Glutamatergic neuron (in vitro differentiated cells): ENCODE results near the gene CDK5. TPM values are rescaled to one million over a fixed set of nuclear protein-coding genes. Genes with fewer than 3 reads are reported as not detected.

Source experiments
- DNase-seq: peaks from one replicate; pipeline ENCODE4 v3.0.0; 2022
- H3K27ac Mint-ChIP-seq: one replicate; pipeline ENCODE4 v1.8.0; 2020; ENCODE audit warnings: mild to moderate bottlenecking, mixed read lengths, inconsistent platforms; ENCODE audit not compliant: unreplicated experiment
- H3K27me3 Mint-ChIP-seq: one replicate; pipeline ENCODE4 v1.8.0; 2020; ENCODE audit warnings: mild to moderate bottlenecking, moderate library complexity, mixed read lengths, inconsistent platforms; ENCODE audit not compliant: unreplicated experiment
- H3K36me3 Mint-ChIP-seq: one replicate; pipeline ENCODE4 v1.8.0; 2020; ENCODE audit warnings: mild to moderate bottlenecking, mixed read lengths, inconsistent platforms; ENCODE audit not compliant: unreplicated experiment
- H3K4me1 Mint-ChIP-seq: one replicate; pipeline ENCODE4 v1.8.0; 2020; ENCODE audit warnings: mild to moderate bottlenecking, low read depth, mixed read lengths, inconsistent platforms; ENCODE audit not compliant: unreplicated experiment
- H3K4me3 Mint-ChIP-seq: one replicate; pipeline ENCODE4 v1.8.0; 2020; ENCODE audit warnings: mild to moderate bottlenecking, mixed read lengths, inconsistent platforms; ENCODE audit not compliant: unreplicated experiment
- H3K9me3 Mint-ChIP-seq: one replicate; pipeline ENCODE4 v1.8.0; 2020; ENCODE audit warnings: mild to moderate bottlenecking, moderate library complexity, mixed read lengths, inconsistent platforms; ENCODE audit not compliant: unreplicated experiment
- CTCF ChIP-seq: fragments of 200-600 bp; sonication (generic); IDR thresholded peaks from one replicate; pipeline ENCODE4 v1.5.0; 2021; ENCODE audit not compliant: partially characterized antibody, unreplicated experiment
- total RNA-seq: library from RNA; stranded (reverse); fragmentation: NEBNext Ultra II Directional; extraction: Animal tissue kit (Norgen Biotek cat#: 25700); gene quantifications from one replicate; pipeline ENCODE4 v1.2.1, GENCODE V29; 2021; ENCODE audit not compliant: unreplicated experiment

Gene CDK5
- total RNA-seq, 1 donor from 2014 or later: 52.9 TPM

GRCh38 chr7:151069841-151070573 is 12.3 kb upstream of the CDK5 start:
- TF ChIP-seq CTCF: no peak
- Mint-ChIP-seq H3K36me3 (peaks cover 4% of the 10 kb centered on the region), H3K9me3 (peaks cover 4% of the 10 kb centered on the region), H3K27ac (no peak overlapping the region), H3K4me1 (no peaks in the 10 kb centered on the region), H3K4me3 (no peak overlapping the region), H3K27me3 (peaks cover 2% of the 10 kb centered on the region)
- no peak for DNase-seq

- no peak for TF ChIP-seq CTCF
- Mint-ChIP-seq H3K27me3 (peaks cover 5% of the 10 kb centered on the region), H3K27ac (no peak overlapping the region), H3K9me3 (peaks cover 4% of the 10 kb centered on the region), H3K4me1 (peaks cover 3% of the 10 kb centered on the region), H3K4me3 (no peak overlapping the region), H3K36me3 (peaks cover 4% of the 10 kb centered on the region)
- DNase-seq: no peak
Observed at GRCh38 chr7:151068069-151068773, 10.5 kb upstream of the CDK5 start.

- H3K27ac Mint-ChIP-seq: no peak overlapping the region
- peaks cover 9% of the 10 kb centered on the region for H3K4me1 Mint-ChIP-seq
- no peak for DNase-seq
- H3K9me3 Mint-ChIP-seq: peaks cover 3% of the 10 kb centered on the region
- TF ChIP-seq CTCF: no peak
- H3K36me3 Mint-ChIP-seq: peaks cover 4% of the 10 kb centered on the region
- H3K27me3 Mint-ChIP-seq: peaks cover 6% of the 10 kb centered on the region
- H3K4me3 Mint-ChIP-seq: no peak overlapping the region
Observed at GRCh38 chr7:151066273-151066974, 8.7 kb upstream of the CDK5 start.

GRCh38 chr7:151065516-151065915 is 7.8 kb upstream of the CDK5 start:
- H3K4me1 Mint-ChIP-seq: peaks cover 9% of the 10 kb centered on the region
- no peak overlapping the region for H3K27ac Mint-ChIP-seq
- TF ChIP-seq CTCF: no peak
- DNase-seq: no peak
- H3K27me3 Mint-ChIP-seq: peaks cover 6% of the 10 kb centered on the region
- peaks cover 4% of the 10 kb centered on the region for H3K36me3 Mint-ChIP-seq
- no peak overlapping the region for H3K4me3 Mint-ChIP-seq
- peaks cover 4% of the 10 kb centered on the region for H3K9me3 Mint-ChIP-seq
